Pancreas (tissue), 10 donors: ENCODE measurements around the gene IARS1. TPM values are rescaled to one million over a fixed set of nuclear protein-coding genes. Genes with fewer than 3 reads are reported as not detected.

Source experiments
- ATAC-seq, 4 donors: fragments of 200-7000 bp; cut with Tn5 transposase; one replicate each; pipeline versions ENCODE4 v1.8.0 to v1.9.1; 2020; ENCODE audit warnings: mild to moderate bottlenecking in 4 of 4, moderate library complexity in 4 of 4
- DNase-seq, 6 donors: peaks; one replicate each; pipeline ENCODE4 v3.0.0-alpha.2; 2020
- FAIRE-seq: peaks from 2 replicates; lab custom pipeline; 2012; peaks lifted over from hg19 to GRCh38; lab: Jason Lieb, UNC
- H3K27ac ChIP-seq, 4 donors: fragments of 200-600 bp; sonication (generic); 1 replicate in 3 of 4; 2 replicates in 1 of 4; pipeline versions ENCODE4 v1.5.0 to v1.8.0; 2020
- H3K27me3 ChIP-seq, 4 donors: fragments of 200-600 bp; one replicate each; pipeline ENCODE4 v1.8.0; 2021
- H3K36me3 ChIP-seq, 3 donors: fragments of 200-600 bp; sonication (generic) in 1 of 3; one replicate each; pipeline versions ENCODE4 v1.5.0 to v1.8.0; 2020 to 2021
- H3K4me1 ChIP-seq, 3 donors: fragments of 200-600 bp; one replicate each; pipeline ENCODE4 v1.8.0; 2021
- H3K4me3 ChIP-seq, 4 donors: fragments of 200-600 bp; sonication (generic) in 2 of 4; one replicate each; pipeline versions ENCODE4 v1.5.0 to v1.8.0; 2020 to 2021
- H3K9me3 ChIP-seq, 4 donors: fragments of 200-600 bp; one replicate each; pipeline ENCODE4 v1.8.0; 2021
- WGBS, 2 donors: extraction: QIAGEN DNeasy Blood & Tissue Kit; methylation state at CpG; one replicate each; pipeline ENCODE4 v1.1.7; 2013; 5-methylcytosine and 5-hydroxymethylcytosine counted together
- intact Hi-C, 3 donors: fragments of 100-400 bp; cut with DNase I; formaldehyde crosslinking; loops; one replicate each; pipeline versions ENCODE4 v1.11.1 to v1.14.2; 2022
- polyA plus RNA-seq, 2 donors: library from polyadenylated mRNA; stranded (reverse); fragments of 200-250 nt; gene quantifications; one replicate each; pipeline ENCODE4 v1.2.3, GENCODE V29; 2013
- total RNA-seq, 6 donors: library from RNA; stranded (reverse); fragmentation: NEBNext Ultra II Directional in 4 of 6; extraction: Animal tissue kit (Norgen Biotek cat#: 25700) in 4 of 6; gene quantifications; one replicate each; pipeline versions ENCODE4 v1.2.1 to v1.2.4, GENCODE V29; 2021 to 2023
- TF ChIP-seq, protein P1 (sequence below), 4 donors: fragments of 200-600 bp; sonication (generic) in 3 of 4; IDR thresholded peaks; one replicate each; pipeline versions ENCODE4 v1.5.0 to v1.8.0; 2021; ENCODE audit warnings: antibody characterized with exemption in 4 of 4
- donor health status: healthy with polysubstance abuse.
- donor health status: DM: no; HTN: no; CAD: no; lungs with moderate emphysema.
- donor health status: DM: no; HTN: no; CAD: no.
- donor health status: control.
- donor health status: control.
- donor health status: Bipolar disorder and iron deficiency.
- donor health status: DM: yes; HTN: yes; CAD: no.
- donor health status: DM: no; HTN: no; CAD: no.
- donor health status: DM: no; HTN: no; CAD: no.
- donor health status: DM: yes; HTN: yes; CAD: no.

Gene IARS1
- total and polyA plus RNA-seq, 8 donors, result 16.8 to 89.3 (median 35.7) TPM

DNA sequence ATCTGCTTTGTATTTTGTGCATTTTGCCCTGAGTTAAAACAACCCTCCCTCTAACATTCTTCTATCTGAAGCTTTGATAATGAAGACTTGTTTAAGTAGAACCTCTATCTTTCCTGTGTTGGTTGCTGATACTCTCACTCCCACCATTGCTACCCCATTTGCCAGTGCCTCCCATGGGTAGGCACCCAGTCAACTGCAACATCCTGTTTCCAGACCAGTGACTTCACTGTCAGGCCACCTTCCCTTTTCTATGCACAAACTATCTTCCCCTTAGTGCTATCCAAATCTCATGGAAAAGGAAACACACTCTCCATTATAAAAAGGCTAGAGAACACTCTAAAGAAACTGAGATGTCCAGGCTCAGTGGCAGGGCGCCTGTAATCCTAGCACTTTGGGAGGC lies 5.6 kb upstream of the IARS1 start:
- TF ChIP-seq, protein P1, sequence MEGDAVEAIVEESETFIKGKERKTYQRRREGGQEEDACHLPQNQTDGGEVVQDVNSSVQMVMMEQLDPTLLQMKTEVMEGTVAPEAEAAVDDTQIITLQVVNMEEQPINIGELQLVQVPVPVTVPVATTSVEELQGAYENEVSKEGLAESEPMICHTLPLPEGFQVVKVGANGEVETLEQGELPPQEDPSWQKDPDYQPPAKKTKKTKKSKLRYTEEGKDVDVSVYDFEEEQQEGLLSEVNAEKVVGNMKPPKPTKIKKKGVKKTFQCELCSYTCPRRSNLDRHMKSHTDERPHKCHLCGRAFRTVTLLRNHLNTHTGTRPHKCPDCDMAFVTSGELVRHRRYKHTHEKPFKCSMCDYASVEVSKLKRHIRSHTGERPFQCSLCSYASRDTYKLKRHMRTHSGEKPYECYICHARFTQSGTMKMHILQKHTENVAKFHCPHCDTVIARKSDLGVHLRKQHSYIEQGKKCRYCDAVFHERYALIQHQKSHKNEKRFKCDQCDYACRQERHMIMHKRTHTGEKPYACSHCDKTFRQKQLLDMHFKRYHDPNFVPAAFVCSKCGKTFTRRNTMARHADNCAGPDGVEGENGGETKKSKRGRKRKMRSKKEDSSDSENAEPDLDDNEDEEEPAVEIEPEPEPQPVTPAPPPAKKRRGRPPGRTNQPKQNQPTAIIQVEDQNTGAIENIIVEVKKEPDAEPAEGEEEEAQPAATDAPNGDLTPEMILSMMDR (IDR thresholded peaks at IDR 0.05), result no peak
- FAIRE-seq (no peak), DNase-seq (no peak), ATAC-seq (no peak)
- Histone ChIP-seq H3K27ac (no peak overlapping the region), H3K36me3 (peaks cover 0 to 67% (median 14%) of the 10 kb centered on the region in 3 donors), H3K9me3 (no peaks in the 10 kb centered on the region), H3K4me1 (peaks cover 0 to 10% (median 0%) of the 10 kb centered on the region in 3 donors), H3K4me3 (no peak overlapping the region), H3K27me3 (no peaks in the 10 kb centered on the region)
- intact Hi-C loops, result no loop called here
- WGBS, 2 donors, result 78 to 82% methylated on average over 1 of the region's 1 CpG

DNA sequence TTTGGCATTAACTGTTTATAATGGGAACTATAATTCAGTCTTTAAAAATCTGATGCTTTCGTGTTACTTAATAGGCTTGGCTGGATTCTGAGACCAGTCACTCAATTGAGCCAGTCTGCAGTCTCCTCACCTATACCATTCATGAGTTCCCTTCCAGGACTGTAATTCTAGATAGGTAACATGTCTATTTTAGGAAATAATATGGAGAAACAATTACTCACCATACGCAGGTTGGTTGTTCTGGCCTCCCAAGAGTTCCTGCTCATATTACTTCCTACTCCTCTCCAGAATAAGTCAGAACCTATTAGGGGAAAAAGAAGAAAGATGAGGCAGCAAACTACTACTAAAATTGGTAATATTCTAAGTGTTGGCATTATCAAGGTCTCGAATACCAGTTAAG lies 4.5 kb upstream of the IARS1 start:
- H3K4me3 ChIP-seq, result no peak overlapping the region

DNA sequence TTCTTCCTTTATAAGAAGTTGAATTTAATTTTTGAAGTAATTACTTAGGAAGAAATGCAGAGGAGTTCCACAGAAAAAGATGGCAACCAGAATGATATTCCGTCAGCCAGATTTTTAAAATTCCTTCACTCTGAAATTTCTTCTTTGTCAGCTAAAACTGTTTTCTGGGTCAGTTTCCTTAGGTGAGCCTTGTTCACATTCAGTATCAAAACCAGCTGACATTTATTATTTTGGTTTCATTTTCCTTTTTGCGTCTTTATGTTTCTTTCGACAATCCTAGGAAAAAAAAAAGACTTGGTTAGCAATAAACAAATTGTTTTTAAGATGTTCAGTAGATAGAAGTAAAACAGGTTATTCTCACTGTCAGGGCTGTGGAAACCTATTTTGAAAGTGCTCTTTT lies 4.1 kb upstream of the IARS1 start:
- Histone ChIP-seq H3K36me3 (peaks cover 0 to 52% (median 14%) of the 10 kb centered on the region in 3 donors), H3K9me3 (no peaks in the 10 kb centered on the region), H3K27me3 (no peaks in the 10 kb centered on the region), H3K4me3 (no peak overlapping the region), H3K27ac (no peak overlapping the region), H3K4me1 (peaks cover 0 to 12% (median 2%) of the 10 kb centered on the region in 3 donors)
- WGBS, 2 donors, result 96 to 97% methylated on average over 3 of the region's 3 CpGs
- TF ChIP-seq, protein P1 (IDR thresholded peaks at IDR 0.05), result no peak
- ATAC-seq (no peak), FAIRE-seq (no peak), DNase-seq (no peak)
- intact Hi-C loops, result no loop called here

More for the DNA sequence above, 4.5 kb upstream of the IARS1 start:
- TF ChIP-seq, protein P1 (IDR thresholded peaks at IDR 0.05), result no peak
- ATAC-seq (no peak), DNase-seq (no peak), FAIRE-seq (no peak)
- H3K4me1 ChIP-seq, result peaks cover 0 to 11% (median 0%) of the 10 kb centered on the region in 3 donors
- H3K36me3 ChIP-seq, result peaks cover 0 to 56% (median 14%) of the 10 kb centered on the region in 3 donors
- no peaks in the 10 kb centered on the region for H3K9me3 ChIP-seq
- 92% methylated on average over 3 of the region's 3 CpGs for WGBS, 2 donors
- intact Hi-C loops, result no loop called here
- no peaks in the 10 kb centered on the region for H3K27me3 ChIP-seq
- no peak overlapping the region for H3K27ac ChIP-seq

DNA sequence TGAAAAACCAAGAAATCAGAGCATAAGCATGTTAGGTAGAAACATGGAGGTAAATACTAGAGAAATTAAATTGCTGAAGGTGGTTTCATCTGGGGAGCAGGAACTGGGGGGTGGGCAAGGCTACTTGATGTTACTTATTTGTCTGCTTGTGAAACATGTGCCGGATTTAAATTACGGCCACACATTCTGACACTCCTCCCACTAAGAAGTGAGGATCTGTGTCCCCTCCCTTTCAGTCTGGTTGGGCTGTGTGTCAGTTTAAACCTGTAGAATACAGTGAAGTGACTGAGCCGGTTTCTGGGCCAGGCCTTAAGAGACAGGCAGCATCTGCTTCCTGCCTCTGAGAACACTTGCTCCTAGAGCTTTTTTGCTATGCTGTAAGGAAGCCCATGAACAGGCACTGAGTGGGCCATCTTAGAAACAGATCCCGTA lies 2.3 kb upstream of the IARS1 start:
- no peak for FAIRE-seq
- no peak overlapping the region for H3K4me3 ChIP-seq
- DNase-seq, result no peak
- peaks cover 0 to 18% (median 9%) of the 10 kb centered on the region in 3 donors for H3K4me1 ChIP-seq
- intact Hi-C loops, result no loop called here
- H3K27me3 ChIP-seq, result no peaks in the 10 kb centered on the region
- H3K27ac ChIP-seq, result no peak overlapping the region
- ATAC-seq, result no peak
- TF ChIP-seq, protein P1 (IDR thresholded peaks at IDR 0.05), result no peak
- peaks cover 0 to 38% (median 14%) of the 10 kb centered on the region in 3 donors for H3K36me3 ChIP-seq
- no peaks in the 10 kb centered on the region for H3K9me3 ChIP-seq
- 72 to 79% methylated on average over 4 of the region's 4 CpGs for WGBS, 2 donors

DNA sequence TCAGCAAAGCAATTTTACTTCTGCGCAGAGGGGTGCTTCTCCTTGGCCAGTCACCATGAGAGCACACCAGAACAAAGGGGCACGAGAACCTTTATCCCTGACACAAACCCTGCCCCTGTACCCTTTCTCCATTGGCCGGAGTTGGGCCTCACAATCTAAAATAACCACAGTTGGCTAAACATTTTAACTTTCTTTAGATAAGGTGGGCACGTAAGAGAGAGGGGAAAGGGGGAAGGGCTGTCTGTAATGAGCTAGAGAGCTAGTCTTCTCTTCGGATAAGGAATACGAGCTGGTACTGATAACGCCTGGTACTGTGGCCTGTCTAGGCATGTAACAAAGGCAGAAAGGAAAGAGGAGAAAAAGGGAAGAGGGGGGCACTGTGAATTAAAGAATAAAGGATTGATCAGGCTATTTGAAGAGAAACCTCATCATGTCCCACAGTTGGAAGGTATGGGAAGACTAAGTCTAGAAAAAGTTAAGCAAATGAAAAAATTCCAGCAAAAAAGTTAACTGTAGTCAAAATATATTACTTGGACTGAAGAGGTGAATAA lies 1.8 kb upstream of the IARS1 start:
- no peak for ATAC-seq

More for the DNA sequence above, 1.8 kb upstream of the IARS1 start:
- Histone ChIP-seq H3K9me3 (no peaks in the 10 kb centered on the region), H3K36me3 (peaks cover 0 to 33% (median 14%) of the 10 kb centered on the region in 3 donors), H3K4me3 (no peak overlapping the region), H3K4me1 (peaks cover 0 to 18% (median 9%) of the 10 kb centered on the region in 3 donors), H3K27ac (no peak overlapping the region), H3K27me3 (no peaks in the 10 kb centered on the region)
- no peak for DNase-seq
- FAIRE-seq, result no peak
- TF ChIP-seq, protein P1 (IDR thresholded peaks at IDR 0.05), result no peak
- 44 to 56% methylated on average over 7 of the region's 7 CpGs for WGBS, 2 donors
- intact Hi-C loops, result no loop called here
